HepG2 (cell line): Measurements from ENCODE around the gene AGTPBP1. TPM values are rescaled to one million over a fixed set of nuclear protein-coding genes. Genes with fewer than 3 reads are reported as not detected.

ENCODE experiments used
- ATAC-seq: fragments of 200-7000 bp; cut with Tn5 transposase; 3 replicates; pipeline ENCODE4 v1.9.1; 2020; ENCODE audit warnings: mild to moderate bottlenecking, moderate library complexity
- BruUV-seq: library from RNA; stranded (reverse); fragments of 400-500 nt; replicated peaks from 2 replicates; lab custom pipeline; 2021; lab: Mats Ljungman, UMichigan
- CTCF ChIA-PET: fragments of 300-600 bp; formaldehyde crosslinking; extraction: SDS; loops from one replicate; lab custom pipeline; 2021; ENCODE audit warnings: low total read pairs, inconsistent platforms, low intra/inter-chr PET ratio; lab: Yijun Ruan, JAX
- POLR2A ChIA-PET: fragments of 350-600 bp; sonication (Branson Sonifier 250); formaldehyde crosslinking; loops from one replicate; lab custom pipeline; 2020; ENCODE audit warnings: antibody characterized with exemption, inconsistent platforms; lab: Yijun Ruan, JAX
- DNase-seq: peaks from one replicate; pipeline ENCODE4 v3.0.0-alpha.2; 2015; ENCODE audit warnings: low spot score
- FAIRE-seq: peaks from 3 replicates; lab custom pipeline; 2011; peaks lifted over from hg19 to GRCh38; lab: Jason Lieb, UNC
- H2AFZ ChIP-seq: one replicate; pipeline ENCODE4 v1.6.1; 2011; ENCODE audit warnings: low read length, inconsistent platforms
- H3K27ac ChIP-seq: fragments of 300-600 bp; 3 replicates; pipeline ENCODE4 v1.8.0; 2011; ENCODE audit warnings: mixed run types, mild to moderate bottlenecking, mixed read lengths, low read length, inconsistent platforms; ENCODE audit not compliant: insufficient read depth; ENCODE audit errors: extremely low read length
- H3K27me3 ChIP-seq, 2 experiments: fragments of 200-600 bp in 1 of 2; 2 replicates in 1 of 2; 3 replicates in 1 of 2; pipeline versions ENCODE4 v1.6.0 to v1.8.0; 2011; ENCODE audit warnings: low read length in 2 of 2, mild to moderate bottlenecking in 2 of 2, moderate library complexity in 2 of 2, inconsistent platforms in 1 of 2; ENCODE audit not compliant: insufficient read depth in 2 of 2, control insufficient read depth in 1 of 2
- H3K36me3 ChIP-seq, 2 experiments: fragments of 200-600 bp in 1 of 2; replicated peaks in 1 of 2; 2 replicates in 1 of 2; 3 replicates in 1 of 2; pipeline versions ENCODE4 v1.5.1 to v1.8.0; 2011; ENCODE audit warnings: low read length in 2 of 2, inconsistent platforms in 1 of 2; ENCODE audit not compliant: insufficient read depth in 2 of 2, control insufficient read depth in 1 of 2
- H3K4me1 ChIP-seq: 2 replicates; pipeline ENCODE4 v1.5.1; 2012; ENCODE audit warnings: low read length, inconsistent platforms; ENCODE audit not compliant: insufficient read depth
- H3K4me2 ChIP-seq: 2 replicates; pipeline ENCODE4 v1.6.0; 2011; ENCODE audit warnings: low read depth, low read length, inconsistent platforms
- H3K4me3 ChIP-seq, 3 experiments: fragments of 200-600 bp in 1 of 3; sonication (generic), shearing (Covaris generic) in 1 of 3; replicated peaks in 1 of 3; 2 replicates each; pipeline ENCODE4 v1.5.1; 2011 to 2016; ENCODE audit warnings: low read length in 3 of 3, inconsistent platforms in 2 of 3, low read depth in 2 of 3, mild to moderate bottlenecking in 2 of 3, control low read depth in 1 of 3, mixed read lengths in 1 of 3; ENCODE audit not compliant: insufficient read depth in 1 of 3
- H3K79me2 ChIP-seq: one replicate; pipeline ENCODE4 v1.6.1; 2011; ENCODE audit warnings: low read length, inconsistent platforms; ENCODE audit not compliant: insufficient read depth
- H3K9ac ChIP-seq: 2 replicates; pipeline ENCODE4 v1.6.0; 2011; ENCODE audit warnings: mild to moderate bottlenecking, low read depth, low read length, inconsistent platforms; ENCODE audit not compliant: insufficient read depth
- H3K9me3 ChIP-seq: 2 replicates; pipeline ENCODE4 v1.5.1; 2012; ENCODE audit warnings: mild to moderate bottlenecking, low read length
- H4K20me1 ChIP-seq: 2 replicates; pipeline ENCODE4 v1.6.0; 2011; ENCODE audit warnings: inconsistent platforms, mild to moderate bottlenecking, low read length, moderate library complexity; ENCODE audit not compliant: insufficient read depth
- ARID4A ChIP-seq: sonication (generic); formaldehyde crosslinking; IDR thresholded peaks from 2 replicates; pipeline ENCODE4 v1.5.0; 2020; ENCODE audit warnings: mild to moderate bottlenecking, missing genetic modification reagents, borderline replicate concordance
- DRAP1 ChIP-seq: IDR thresholded peaks from 2 replicates; pipeline ENCODE4 v1.6.1; 2016; ENCODE audit warnings: missing genetic modification reagents, missing compliant biosample characterization
- EHMT2 ChIP-seq: fragments of 200-600 bp; sonication (generic); IDR thresholded peaks from 2 replicates; pipeline ENCODE4 v1.7.0; 2017; ENCODE audit warnings: antibody characterized with exemption, low read depth, low read length, borderline replicate concordance
- ESRRA ChIP-seq: sonication (generic); formaldehyde crosslinking; IDR thresholded peaks from 2 replicates; pipeline ENCODE4 v1.5.1; 2020; ENCODE audit warnings: mild to moderate bottlenecking, low read depth, missing genetic modification reagents
- FOXA3 ChIP-seq: IDR thresholded peaks from 2 replicates; pipeline ENCODE4 v1.6.1; 2016; ENCODE audit warnings: missing genetic modification reagents, missing compliant biosample characterization
- GATAD2A ChIP-seq: IDR thresholded peaks from 2 replicates; pipeline ENCODE4 v1.6.1; 2016
- GTF3A ChIP-seq: sonication (generic); formaldehyde crosslinking; conservative IDR thresholded peaks from 2 replicates; pipeline ENCODE4 v1.4.0; 2020; ENCODE audit warnings: mild to moderate bottlenecking, missing genetic modification reagents
- HBP1 ChIP-seq: IDR thresholded peaks from 2 replicates; pipeline ENCODE4 v1.6.1; 2016; ENCODE audit warnings: low read depth, control low read depth
- HIC2 ChIP-seq: sonication (generic); formaldehyde crosslinking; IDR thresholded peaks from 2 replicates; pipeline ENCODE4 v1.9.0; 2022; ENCODE audit warnings: low read depth, missing genetic modification reagents
- HNRNPK ChIP-seq: fragments of 200-400 bp; formaldehyde crosslinking; IDR thresholded peaks from 2 replicates; pipeline ENCODE4 v1.6.1; 2018; ENCODE audit warnings: low read length, low read depth, moderate library complexity, mild to moderate bottlenecking; ENCODE audit not compliant: poor library complexity, severe bottlenecking
- HOXA5 ChIP-seq: sonication (generic); formaldehyde crosslinking; IDR thresholded peaks from 2 replicates; pipeline ENCODE4 v1.4.0; 2020; ENCODE audit warnings: missing genetic modification reagents
- SAFB2 ChIP-seq: sonication (generic); formaldehyde crosslinking; IDR thresholded peaks from 2 replicates; pipeline ENCODE4 v1.5.1; 2020; ENCODE audit warnings: missing genetic modification reagents, low read depth, mild to moderate bottlenecking, borderline replicate concordance
- ZBTB21 ChIP-seq: sonication (generic); formaldehyde crosslinking; IDR thresholded peaks from 2 replicates; pipeline ENCODE4 v1.4.0; 2020; ENCODE audit warnings: missing genetic modification reagents
- ZNF296 ChIP-seq: sonication (generic); formaldehyde crosslinking; conservative IDR thresholded peaks from 2 replicates; pipeline ENCODE4 v1.5.0; 2020; ENCODE audit warnings: mild to moderate bottlenecking, missing genetic modification reagents
- ZNF543 ChIP-seq: sonication (generic); formaldehyde crosslinking; IDR thresholded peaks from 2 replicates; pipeline ENCODE4 v1.4.0; 2020; ENCODE audit warnings: mild to moderate bottlenecking, missing genetic modification reagents
- ZNF569 ChIP-seq: sonication (generic); formaldehyde crosslinking; IDR thresholded peaks from 2 replicates; pipeline ENCODE4 v1.5.0; 2020; ENCODE audit warnings: mild to moderate bottlenecking, missing genetic modification reagents, moderate library complexity, borderline replicate concordance
- ZNF777 ChIP-seq: sonication (generic); formaldehyde crosslinking; IDR thresholded peaks from 2 replicates; pipeline ENCODE4 v1.4.0; 2020; ENCODE audit warnings: missing genetic modification reagents
- in situ Hi-C: cut with HindIII; loops from 2 replicates; pipeline ENCODE4 v1.10.0; 2017; ENCODE audit warnings: low pct_unique_long_range_greater_than_20kb; ENCODE audit not compliant: extremely low pct_ligation_motif_present
- intact Hi-C: fragments of 100-400 bp; cut with micrococcal nuclease; formaldehyde crosslinking; loops from one replicate; pipeline ENCODE4 v1.10.0; 2022; ENCODE audit not compliant: unreplicated experiment
- polyA plus RNA-seq, 8 experiments: library from polyadenylated mRNA; depleted of rRNA in 3 of 8; stranded (reverse) in 7 of 8; unstranded in 1 of 8; fragments of >200 nt; fragmentation: Illumina TruSeq in 4 of 8; extraction: Trizol in 4 of 8; gene quantifications; 2 replicates each; pipeline versions ENCODE4 v1.2.1 to v1.2.3, GENCODE V29; 2011 to 2016; ENCODE audit warnings: low read depth in 4 of 8, missing spikeins in 1 of 8, mixed read lengths in 1 of 8; ENCODE audit not compliant: insufficient read depth in 1 of 8
- total RNA-seq, 5 experiments: library from RNA; depleted of rRNA; stranded (reverse); fragments of >200 nt; fragmentation: Illumina TruSeq; extraction: Trizol; gene quantifications; 2 replicates each; pipeline ENCODE4 v1.2.3, GENCODE V29; 2016; ENCODE audit warnings: low read depth in 1 of 5

AGTPBP1 gene
- total and polyA plus RNA-seq, 2 of the 13 experiments (the other 11 are each of a cell fraction or from before 2014, with no cell fraction given) = 9.7 to 22.3 TPM

GRCh38 chr9:85702726-85703289 lies 38.9 kb downstream of the AGTPBP1 start (continued):
- TF ChIP-seq ZNF569 (CRISPR knock-in tag) = no peak
- no peak for TF ChIP-seq HIC2
- no peak for TF ChIP-seq GATAD2A (CRISPR knock-in tag)
- TF ChIP-seq ZBTB21 (CRISPR knock-in tag) = no peak
- no peak for TF ChIP-seq SAFB2 (CRISPR knock-in tag)
- no peak for TF ChIP-seq ZNF543 (CRISPR knock-in tag)
- TF ChIP-seq HNRNPK = no peak

GRCh38 chr9:85702191-85702590 lies 39.6 kb downstream of the AGTPBP1 start:
- no peaks in the 10 kb centered on the region for H3K4me1 ChIP-seq
- no peak for ATAC-seq
- H3K36me3 ChIP-seq = no peaks in the 10 kb centered on the region
- H3K9ac ChIP-seq = no peak overlapping the region
- intact Hi-C loops (no loop called here), in situ Hi-C loops (no loop called here)
- H3K27ac ChIP-seq = no peak overlapping the region
- no peaks in the 10 kb centered on the region; the same call in 1 of the 2 replicates for H4K20me1 ChIP-seq
- FAIRE-seq = no peak
- ChIA-PET CTCF (interaction anchor here (0.7 kb wide), 1 partner anchor 73 kb away, joined by 3 read pairs; no protein-coding TSS in a partner anchor), POLR2A (no interaction called here)
- TSS peak; percentile 45 for BruUV-seq
- no peak overlapping the region for H2AFZ ChIP-seq
- no peak overlapping the region for H3K4me3 ChIP-seq
- H3K27me3 ChIP-seq = no peaks in the 10 kb centered on the region
- no peak overlapping the region for H3K4me2 ChIP-seq
- DNase-seq = no peak
- peaks cover 3% of the 10 kb centered on the region for H3K79me2 ChIP-seq
- no peaks in the 10 kb centered on the region for H3K9me3 ChIP-seq
- TF ChIP-seq GTF3A (CRISPR knock-in tag) (no peak), ZNF296 (CRISPR knock-in tag) (no peak), ZNF777 (CRISPR knock-in tag) (no peak), DRAP1 (CRISPR knock-in tag) (no peak), FOXA3 (no peak), ESRRA (CRISPR knock-in tag) (no peak), HBP1 (CRISPR knock-in tag) (no peak), ARID4A (CRISPR knock-in tag) (no peak), EHMT2 (no peak), HOXA5 (CRISPR knock-in tag) (no peak)
